ENCODE data around the gene SYT8. TPM values are rescaled to one million over a fixed set of nuclear protein-coding genes. Genes with fewer than 3 reads are reported as not detected.
A peak's percentile ranks its signal among the peaks of the same experiment; 100 is the strongest.

SYT8 gene
- polyA plus RNA-seq, 1 donor from 2014 or later = not detected

GRCh38 chr11:1825039-1825740 is 9.6 kb upstream of the SYT8 start:
- Histone ChIP-seq H3K36me3 (ENCODE audit: insufficient read depth, low read length) (no peaks in the 10 kb centered on the region), H3K4me2 (ENCODE audit: low read length) (no peak overlapping the region), H4K20me1 (ENCODE audit: insufficient read depth) (no peaks in the 10 kb centered on the region), H3K9me2 (ENCODE audit: insufficient read depth, low read length) (no peaks in the 10 kb centered on the region), H3F3A (ENCODE audit: insufficient read depth, low read length, poor library complexity, severe bottlenecking) (no peaks in the 10 kb centered on the region), H3K4me3 (ENCODE audit: low read length) (no peak overlapping the region), H3K79me2 (replicated peaks; ENCODE audit: insufficient read depth, low read length) (no peaks in the 10 kb centered on the region), H3K27me3 (ENCODE audit: insufficient read depth, low read depth, low read length) (no peaks in the 10 kb centered on the region), H3K9ac (ENCODE audit: low read length) (no peak overlapping the region), H3K9me3 (ENCODE audit: low read length) (no peaks in the 10 kb centered on the region), H2AFZ (ENCODE audit: low read depth, low read length) (no peak overlapping the region), H3K27ac (ENCODE audit: low read length) (no peak overlapping the region)
- TF ChIP-seq, protein P1, sequence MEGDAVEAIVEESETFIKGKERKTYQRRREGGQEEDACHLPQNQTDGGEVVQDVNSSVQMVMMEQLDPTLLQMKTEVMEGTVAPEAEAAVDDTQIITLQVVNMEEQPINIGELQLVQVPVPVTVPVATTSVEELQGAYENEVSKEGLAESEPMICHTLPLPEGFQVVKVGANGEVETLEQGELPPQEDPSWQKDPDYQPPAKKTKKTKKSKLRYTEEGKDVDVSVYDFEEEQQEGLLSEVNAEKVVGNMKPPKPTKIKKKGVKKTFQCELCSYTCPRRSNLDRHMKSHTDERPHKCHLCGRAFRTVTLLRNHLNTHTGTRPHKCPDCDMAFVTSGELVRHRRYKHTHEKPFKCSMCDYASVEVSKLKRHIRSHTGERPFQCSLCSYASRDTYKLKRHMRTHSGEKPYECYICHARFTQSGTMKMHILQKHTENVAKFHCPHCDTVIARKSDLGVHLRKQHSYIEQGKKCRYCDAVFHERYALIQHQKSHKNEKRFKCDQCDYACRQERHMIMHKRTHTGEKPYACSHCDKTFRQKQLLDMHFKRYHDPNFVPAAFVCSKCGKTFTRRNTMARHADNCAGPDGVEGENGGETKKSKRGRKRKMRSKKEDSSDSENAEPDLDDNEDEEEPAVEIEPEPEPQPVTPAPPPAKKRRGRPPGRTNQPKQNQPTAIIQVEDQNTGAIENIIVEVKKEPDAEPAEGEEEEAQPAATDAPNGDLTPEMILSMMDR (IDR thresholded peaks at IDR 0.05; ENCODE audit: poor library complexity, severe bottlenecking) = peak; percentile 34
- TF ChIP-seq EP300 (conservative IDR thresholded peaks at IDR 0.05; ENCODE audit: poor library complexity, severe bottlenecking) (no peak), SMC3 (conservative IDR thresholded peaks at IDR 0.05; ENCODE audit: poor library complexity) (no peak), MXI1 (conservative IDR thresholded peaks at IDR 0.05; ENCODE audit: poor library complexity, severe bottlenecking) (no peak), POLR2AphosphoS5 (IDR thresholded peaks at IDR 0.05) (no peak)

DNA sequence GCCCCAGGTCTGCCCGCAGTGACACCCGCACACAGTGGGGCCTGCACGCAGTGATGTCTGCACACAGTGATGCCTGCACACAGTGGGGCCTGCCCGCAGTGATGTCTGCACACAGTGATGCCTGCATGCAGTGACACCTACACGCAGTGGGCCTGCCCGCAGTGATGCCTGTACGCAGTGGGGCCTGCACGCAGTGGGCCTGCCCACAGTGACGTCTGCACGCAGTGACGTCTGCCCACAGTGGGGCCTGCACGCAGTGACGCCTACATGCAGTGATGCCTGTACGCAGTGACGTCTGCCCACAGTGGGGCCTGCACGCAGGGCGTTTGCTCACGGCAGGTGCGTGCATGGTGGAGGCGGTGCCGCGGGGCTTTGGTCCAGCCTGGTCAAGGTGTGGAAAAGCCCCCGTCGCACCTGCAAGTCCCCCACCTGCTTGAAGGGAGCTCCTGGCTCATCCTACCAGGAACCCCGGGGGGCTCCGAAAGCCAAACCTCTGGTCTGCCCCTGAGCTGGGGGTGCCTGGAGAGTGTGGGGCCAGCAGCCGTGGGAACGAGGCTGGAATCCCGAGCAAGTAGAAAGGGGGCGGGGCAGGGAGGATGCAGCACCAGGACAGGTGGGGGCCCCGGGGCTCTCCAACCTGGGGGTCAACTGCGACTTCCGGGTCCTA is 8.9 kb upstream of the SYT8 start:
- Histone ChIP-seq H2AFZ (ENCODE audit: low read depth, low read length) (no peak overlapping the region), H3K4me3 (ENCODE audit: low read length) (no peak overlapping the region), H3K4me2 (ENCODE audit: low read length) (no peak overlapping the region), H3K9me3 (ENCODE audit: low read length) (no peaks in the 10 kb centered on the region), H3K9ac (ENCODE audit: low read length) (no peak overlapping the region), H3K36me3 (ENCODE audit: insufficient read depth, low read length) (no peaks in the 10 kb centered on the region), H3F3A (ENCODE audit: insufficient read depth, low read length, poor library complexity, severe bottlenecking) (no peaks in the 10 kb centered on the region), H3K27me3 (ENCODE audit: insufficient read depth, low read depth, low read length) (no peaks in the 10 kb centered on the region), H3K27ac (ENCODE audit: low read length) (no peak overlapping the region), H3K9me2 (ENCODE audit: insufficient read depth, low read length) (no peaks in the 10 kb centered on the region), H3K79me2 (replicated peaks; ENCODE audit: insufficient read depth, low read length) (no peaks in the 10 kb centered on the region), H4K20me1 (ENCODE audit: insufficient read depth) (no peaks in the 10 kb centered on the region)
- no peak for TF ChIP-seq SMC3 (conservative IDR thresholded peaks at IDR 0.05; ENCODE audit: poor library complexity)
- TF ChIP-seq, protein P1 (IDR thresholded peaks at IDR 0.05; ENCODE audit: poor library complexity, severe bottlenecking) = no peak
- TF ChIP-seq POLR2AphosphoS5 (IDR thresholded peaks at IDR 0.05) = no peak
- TF ChIP-seq, protein P2, sequence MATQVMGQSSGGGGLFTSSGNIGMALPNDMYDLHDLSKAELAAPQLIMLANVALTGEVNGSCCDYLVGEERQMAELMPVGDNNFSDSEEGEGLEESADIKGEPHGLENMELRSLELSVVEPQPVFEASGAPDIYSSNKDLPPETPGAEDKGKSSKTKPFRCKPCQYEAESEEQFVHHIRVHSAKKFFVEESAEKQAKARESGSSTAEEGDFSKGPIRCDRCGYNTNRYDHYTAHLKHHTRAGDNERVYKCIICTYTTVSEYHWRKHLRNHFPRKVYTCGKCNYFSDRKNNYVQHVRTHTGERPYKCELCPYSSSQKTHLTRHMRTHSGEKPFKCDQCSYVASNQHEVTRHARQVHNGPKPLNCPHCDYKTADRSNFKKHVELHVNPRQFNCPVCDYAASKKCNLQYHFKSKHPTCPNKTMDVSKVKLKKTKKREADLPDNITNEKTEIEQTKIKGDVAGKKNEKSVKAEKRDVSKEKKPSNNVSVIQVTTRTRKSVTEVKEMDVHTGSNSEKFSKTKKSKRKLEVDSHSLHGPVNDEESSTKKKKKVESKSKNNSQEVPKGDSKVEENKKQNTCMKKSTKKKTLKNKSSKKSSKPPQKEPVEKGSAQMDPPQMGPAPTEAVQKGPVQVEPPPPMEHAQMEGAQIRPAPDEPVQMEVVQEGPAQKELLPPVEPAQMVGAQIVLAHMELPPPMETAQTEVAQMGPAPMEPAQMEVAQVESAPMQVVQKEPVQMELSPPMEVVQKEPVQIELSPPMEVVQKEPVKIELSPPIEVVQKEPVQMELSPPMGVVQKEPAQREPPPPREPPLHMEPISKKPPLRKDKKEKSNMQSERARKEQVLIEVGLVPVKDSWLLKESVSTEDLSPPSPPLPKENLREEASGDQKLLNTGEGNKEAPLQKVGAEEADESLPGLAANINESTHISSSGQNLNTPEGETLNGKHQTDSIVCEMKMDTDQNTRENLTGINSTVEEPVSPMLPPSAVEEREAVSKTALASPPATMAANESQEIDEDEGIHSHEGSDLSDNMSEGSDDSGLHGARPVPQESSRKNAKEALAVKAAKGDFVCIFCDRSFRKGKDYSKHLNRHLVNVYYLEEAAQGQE (IDR thresholded peaks at IDR 0.05; ENCODE audit: borderline replicate concordance) = no peak
- TF ChIP-seq EP300 (conservative IDR thresholded peaks at IDR 0.05; ENCODE audit: poor library complexity, severe bottlenecking) = no peak
- TF ChIP-seq TAF1 (IDR thresholded peaks at IDR 0.05; ENCODE audit: low read depth) = no peak
- TF ChIP-seq MXI1 (conservative IDR thresholded peaks at IDR 0.05; ENCODE audit: poor library complexity, severe bottlenecking) = no peak
- TF ChIP-seq RAD21 (conservative IDR thresholded peaks at IDR 0.05) = no peak
- no peak for TF ChIP-seq EZH2 (IDR thresholded peaks at IDR 0.05; ENCODE audit: borderline replicate concordance, insufficient read depth, low read length, poor library complexity, severe bottlenecking)

Measured in neural cell (in vitro differentiated cells).